HG03558 (cell line): ENCODE data around the gene EDAR.

ENCODE experiments used
- ATAC-seq: cut with Tn5 transposase; IDR thresholded peaks from one replicate; pipeline ENCODE4 v1.9.1; 2021; ENCODE audit warnings: moderate number of reproducible peaks; ENCODE audit not compliant: unreplicated experiment; ENCODE audit errors: extremely low read depth

EDAR gene

DNA sequence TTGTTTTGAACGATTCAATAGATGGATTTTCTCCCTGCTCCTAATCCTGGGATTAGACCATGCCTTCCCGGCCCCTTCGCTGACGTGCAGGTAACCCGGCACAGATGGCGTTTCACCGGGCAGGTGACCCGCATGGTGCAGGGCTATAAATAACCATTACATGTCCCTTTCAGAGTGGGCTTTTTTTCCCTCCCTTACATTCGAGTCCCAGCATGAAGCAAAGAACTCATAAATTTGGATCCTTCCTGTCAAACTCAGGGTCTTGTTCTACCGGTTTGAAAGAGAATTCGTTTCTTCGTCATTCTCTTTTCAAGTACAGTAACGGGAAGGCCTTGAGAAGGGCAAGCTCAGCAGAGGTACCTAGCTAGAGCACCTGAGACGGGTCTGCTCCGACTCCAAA, 46.1 kb downstream of the EDAR start:
- no peak for ATAC-seq

DNA sequence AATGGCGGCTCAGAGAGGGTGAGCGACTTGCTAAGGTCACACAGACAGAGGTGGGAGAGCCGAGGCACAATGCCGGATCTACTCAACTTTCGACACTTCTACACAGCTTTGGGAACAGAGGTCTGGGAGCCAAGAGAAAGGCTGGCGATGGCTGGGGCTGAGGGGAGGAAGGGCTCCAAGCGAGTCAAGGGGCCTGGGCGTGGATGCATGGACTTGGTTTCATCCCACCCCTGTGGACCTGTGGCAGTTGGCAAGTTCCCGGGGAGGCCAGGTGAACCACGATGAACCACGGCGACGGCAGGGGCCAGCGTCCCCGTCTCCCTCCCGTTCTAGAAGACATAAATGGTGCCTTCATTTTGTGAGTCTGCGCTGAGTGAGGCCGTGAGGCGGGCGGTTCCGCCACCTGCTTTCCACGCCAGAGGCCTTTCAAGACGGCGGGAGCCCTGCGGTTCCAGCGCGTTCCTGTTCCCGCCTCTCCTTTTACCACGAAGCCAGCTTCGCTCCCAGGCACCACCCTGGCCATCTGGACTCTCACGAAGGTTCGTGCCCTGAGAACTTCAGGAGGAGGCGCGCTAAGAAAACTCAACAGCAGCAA, 46.7 kb downstream of the EDAR start:
- no peak for ATAC-seq

DNA sequence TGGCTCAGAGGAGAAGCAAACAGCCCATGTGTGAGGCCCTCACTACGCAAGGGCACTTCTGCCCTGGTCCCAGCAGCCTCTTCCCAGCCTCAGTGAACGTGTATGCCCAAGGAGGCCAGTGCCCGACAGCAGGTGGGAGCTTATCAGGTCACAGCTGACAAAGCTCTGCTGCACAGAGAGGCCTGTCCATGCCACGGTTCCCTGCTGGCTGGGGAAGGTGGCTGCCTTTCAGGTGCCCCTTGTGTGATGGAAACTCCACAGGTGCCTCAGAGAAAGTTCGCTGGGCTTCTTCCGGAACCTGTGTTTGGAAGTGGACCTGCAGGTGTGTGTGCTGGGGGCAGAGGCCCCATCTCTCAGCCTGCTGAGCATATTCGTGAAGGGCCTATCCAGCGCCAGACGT, 47.3 kb downstream of the EDAR start:
- no peak for ATAC-seq

DNA sequence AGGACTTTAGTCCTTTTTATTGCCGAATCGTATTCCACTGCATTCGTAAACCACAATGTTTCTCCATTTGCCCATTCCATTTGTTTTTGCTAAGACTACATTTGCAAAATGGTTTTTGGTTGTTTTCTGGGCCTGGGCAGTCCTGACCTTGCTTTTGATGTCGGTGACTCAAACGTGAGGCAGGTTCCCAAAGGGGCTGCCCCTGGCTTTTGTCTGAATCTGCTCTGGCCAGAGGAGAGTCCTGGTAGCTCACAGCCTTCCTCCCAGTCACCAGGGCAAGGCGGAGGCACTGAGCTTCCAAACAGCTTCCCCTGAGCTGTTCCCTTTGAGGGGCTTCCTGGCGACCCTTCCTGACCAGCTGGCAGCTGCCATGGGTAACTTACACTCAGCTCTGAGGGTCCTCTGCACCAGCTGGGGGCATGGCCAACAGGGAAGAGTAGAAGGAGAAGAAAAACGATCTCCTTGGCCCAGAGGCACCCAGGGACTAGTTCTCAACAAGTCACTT, 47.8 kb downstream of the EDAR start:
- no peak for ATAC-seq

DNA sequence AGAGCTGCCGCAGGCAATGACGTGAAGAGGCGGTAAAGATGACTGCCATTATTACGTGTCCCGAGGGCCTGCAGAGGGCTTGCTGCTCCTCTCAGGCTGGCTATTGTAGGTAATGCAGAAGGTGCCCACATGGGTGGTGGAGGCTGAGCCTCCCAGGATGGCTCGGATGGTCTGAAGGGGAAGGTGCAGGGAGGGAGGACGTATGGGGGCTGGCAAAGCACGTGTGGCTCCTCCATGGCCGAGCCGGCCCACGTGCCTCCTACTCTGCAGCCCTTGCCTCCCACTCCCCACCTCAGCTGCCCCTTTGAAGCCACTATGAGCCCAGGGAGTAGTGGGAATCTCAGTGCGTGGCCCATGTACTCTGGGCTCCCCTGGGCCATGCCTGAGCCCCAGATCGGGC, 48.9 kb downstream of the EDAR start:
- no peak for ATAC-seq

DNA sequence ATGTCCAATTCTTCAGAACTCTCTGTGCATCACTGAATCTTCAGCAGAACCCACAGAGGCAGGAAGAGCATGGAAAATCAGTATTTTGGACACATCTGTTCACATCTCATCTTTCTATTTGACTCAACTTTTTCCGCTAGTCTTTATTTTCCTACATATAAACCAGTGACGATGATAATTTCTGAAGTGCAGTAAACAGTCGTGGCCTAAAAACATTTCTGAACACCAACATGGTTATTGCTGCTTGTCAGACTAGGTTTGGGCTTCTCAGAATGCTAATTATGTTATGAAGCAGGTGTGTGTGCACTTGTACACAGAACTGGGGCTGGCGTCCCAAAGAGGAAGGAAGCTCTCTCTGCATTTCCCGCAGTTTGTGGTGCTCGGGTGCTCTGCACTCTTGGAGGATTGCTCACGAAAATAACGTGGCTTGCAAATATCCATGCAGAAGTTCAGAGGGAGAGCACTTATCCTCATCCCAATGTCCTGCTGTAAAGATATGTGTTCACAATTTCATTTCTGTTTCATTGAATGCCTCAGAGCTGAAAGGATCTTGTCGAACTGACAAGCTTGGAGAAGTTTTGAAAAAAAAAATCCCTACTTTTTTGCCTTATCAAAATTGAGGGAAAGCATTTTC, 50.8 kb downstream of the EDAR start:
- ATAC-seq, result no peak

DNA sequence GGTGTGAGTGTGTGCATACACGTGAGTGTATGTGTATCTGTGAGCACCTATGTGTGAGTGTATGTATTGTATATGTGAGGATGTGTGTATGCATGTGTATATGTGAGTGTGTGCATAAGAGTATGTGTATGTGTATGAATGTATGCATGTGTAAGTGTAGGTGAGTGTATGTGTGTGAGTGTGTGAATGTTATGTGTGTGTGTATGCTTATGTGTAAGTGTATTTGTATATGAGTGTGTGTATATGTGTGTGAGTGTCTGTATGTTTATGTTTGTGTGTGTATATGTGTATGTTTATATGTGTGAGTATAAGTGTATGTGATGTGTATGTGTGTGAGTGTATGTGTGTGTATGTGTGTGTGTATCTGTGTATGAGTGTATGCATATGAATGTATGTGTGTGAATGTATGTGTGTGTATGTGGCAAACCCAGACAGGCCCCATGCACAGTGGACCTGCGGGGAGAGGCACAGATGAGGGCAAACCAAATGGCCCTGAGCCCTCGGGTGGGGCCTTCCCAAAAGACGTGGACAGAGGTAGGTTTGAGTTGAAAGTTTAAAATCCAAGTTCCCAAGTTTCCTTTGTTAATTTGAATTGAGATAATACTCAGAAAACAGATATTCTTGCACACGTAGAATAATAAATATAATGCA, 51.5 kb downstream of the EDAR start:
- no peak for ATAC-seq

DNA sequence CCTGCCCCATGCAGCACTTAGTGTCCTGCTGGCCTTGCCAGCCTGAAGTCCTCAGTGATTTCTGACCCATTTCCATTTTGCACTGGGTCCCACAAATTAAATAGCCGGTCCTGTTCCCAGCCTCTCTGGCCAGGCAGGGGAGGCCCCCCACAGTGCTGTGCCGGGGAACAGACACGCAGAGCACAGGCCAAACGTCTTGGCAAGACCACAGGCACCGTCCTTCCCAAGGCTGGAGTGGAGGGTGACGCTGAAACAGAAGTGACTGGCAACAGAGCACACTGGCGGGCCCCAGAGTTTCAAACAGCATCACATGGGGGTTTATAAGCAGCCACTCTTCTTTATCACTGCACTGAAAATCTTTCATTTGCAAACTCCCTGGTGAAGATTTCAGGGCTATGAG, 52.2 kb downstream of the EDAR start:
- no peak for ATAC-seq

DNA sequence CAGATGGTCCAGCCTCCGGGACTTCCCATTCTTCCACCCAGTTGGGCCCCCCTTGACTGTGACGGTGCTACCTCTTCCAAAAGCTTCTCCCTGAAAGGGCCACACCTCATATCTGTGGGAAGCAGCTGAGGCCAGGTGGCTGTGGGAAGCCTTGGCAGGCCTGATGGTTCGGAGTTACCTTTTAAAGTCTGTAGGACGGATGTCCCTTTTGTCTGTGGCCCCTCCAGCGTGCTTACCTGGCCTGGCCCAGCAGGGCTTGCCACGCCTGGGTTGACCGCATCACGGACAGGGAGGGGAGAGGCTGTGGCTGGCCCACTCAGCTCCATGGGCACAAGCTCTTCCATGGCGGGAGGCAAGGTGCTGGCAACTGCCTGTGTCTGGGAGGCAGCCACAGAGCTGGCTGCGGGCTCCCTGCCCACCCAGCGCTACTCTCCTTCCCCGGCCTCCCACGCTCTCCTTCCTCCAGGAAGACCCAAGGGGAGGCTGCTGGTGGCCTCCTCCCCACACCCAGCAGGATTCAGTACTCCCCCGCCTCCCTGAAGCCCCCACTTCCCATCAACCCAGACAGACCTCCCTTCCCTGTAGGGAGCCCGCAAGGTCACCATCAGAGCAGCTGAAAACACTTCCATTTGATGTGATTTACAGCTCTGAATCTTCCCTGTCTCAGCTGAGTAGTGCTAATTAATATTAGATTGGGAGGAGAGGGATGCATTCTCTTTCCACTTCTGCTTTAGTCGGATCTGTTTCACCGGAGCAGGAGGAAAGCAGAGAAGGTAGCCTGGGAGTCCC, 52.8 kb downstream of the EDAR start:
- ATAC-seq, result no peak

DNA sequence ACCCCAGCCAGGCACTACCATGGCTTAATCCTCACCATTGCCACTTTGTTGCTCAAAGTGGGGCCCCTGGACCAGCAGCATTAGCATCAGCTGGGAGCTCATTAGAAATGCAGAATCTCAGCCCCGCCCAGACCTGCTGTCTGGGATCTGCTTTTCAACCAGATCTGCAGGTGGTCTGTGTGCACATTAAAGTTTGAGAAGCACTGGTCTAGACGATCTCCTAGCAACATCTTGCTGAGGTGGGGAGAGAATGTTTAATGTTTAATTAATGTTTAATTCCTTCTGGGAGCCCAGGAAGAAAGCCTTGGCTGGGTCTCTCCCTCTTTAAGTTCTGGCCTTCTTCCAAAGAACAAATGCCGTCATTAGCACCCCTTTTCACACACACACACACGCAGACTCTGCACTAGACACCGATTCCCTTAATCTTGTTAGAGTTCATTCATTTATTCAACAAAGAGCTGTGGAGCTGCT, 53.7 kb downstream of the EDAR start:
- ATAC-seq, result no peak

DNA sequence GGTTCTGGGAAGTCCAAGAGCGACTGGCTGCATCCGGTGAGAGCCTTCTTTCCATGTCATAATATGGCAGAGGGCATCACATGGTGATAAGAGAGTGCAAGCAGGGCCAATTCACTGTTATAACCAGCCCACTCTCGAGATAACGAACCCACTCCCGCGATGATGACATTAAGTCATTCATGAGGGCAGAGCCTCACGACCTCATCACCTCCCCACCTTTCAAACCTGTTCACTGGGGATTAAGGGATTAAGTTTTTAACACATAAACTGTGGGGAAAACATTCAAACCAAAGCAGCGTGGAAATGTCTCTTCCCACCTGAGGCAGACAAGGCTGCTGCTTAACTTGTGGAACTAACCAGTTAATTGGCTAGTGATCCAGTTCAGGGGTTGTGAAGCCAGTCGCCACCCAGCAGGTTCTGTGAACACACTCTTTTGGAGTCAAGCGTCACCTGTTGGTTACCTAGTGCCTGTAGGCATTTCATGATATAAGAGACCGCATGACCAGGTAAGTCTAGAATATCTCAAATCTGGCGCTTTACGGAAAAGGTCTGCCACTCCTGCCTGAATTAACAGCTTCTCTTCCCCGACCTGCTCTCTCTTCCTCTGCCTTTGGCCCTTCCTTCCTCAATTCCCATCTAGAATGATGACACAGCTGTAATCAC, 54.3 kb downstream of the EDAR start:
- no peak for ATAC-seq

DNA sequence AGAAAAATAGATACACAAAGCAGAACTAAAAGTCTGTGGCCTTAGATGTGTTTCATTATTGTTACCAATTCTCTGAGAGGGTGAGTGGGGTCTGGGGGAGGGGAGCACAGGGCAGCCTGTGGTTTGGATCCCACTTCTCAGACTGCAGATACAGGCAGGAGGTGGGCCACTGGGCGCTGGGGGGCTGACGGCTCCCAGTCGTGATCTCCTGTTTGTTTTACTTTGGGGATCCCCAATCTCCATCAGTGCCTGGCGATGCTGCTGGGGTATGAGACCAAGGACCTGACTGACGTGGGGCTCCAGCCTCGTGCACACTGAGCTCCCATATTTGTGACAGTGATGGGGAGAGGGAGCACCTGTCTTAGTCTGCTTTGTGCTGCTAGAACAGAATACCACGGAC, 54.9 kb downstream of the EDAR start:
- ATAC-seq, result no peak

DNA sequence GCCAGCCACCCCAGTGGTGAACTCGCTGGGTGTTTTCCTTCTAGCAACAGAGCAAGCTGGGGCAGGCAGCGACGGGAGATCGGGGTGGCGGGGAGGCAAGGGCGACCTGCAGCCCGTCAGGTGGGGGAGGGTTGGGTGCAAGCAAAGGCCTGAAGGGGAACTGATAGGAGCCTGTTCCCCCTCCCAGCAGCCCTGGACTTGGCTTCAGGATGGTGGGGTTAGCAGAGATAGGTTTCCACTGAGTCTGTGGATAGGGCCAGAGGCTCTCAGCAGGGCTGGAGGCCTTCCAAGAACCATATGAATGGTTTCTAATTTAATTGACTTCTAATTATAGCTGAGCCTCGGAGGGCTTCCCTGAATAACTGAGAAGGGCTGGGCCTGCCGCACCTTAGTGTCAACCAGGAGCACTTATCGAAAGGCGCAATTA, 55.3 kb downstream of the EDAR start:
- no peak for ATAC-seq

DNA sequence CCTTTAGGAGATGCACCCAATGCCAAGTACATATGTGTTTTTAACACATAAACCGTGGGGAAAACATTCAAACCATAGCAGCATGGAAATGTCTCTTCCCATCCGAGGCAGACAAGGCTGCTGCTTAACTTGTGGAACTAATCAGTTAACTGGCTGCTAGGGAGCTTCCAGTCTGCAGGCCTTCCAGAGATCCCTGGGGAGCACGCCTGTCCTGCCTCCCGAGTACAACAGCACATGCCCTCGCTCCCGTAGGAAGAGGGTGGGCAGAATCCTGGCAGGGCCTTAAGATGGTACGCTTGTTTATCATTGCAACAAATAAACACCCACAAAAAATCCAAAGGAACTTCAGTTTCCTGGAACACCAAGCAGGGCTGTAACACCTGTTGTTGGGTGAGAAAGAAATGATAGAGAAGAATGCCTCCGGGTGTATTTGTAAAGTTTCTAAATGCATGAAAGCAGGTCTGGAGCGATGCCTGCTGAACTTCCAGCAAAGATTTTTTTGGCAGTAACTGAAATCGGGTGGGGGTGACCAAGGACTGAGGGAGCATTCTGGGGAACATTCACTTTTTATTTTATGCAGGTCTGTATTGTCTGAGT, 56.2 kb downstream of the EDAR start:
- ATAC-seq, result no peak

DNA sequence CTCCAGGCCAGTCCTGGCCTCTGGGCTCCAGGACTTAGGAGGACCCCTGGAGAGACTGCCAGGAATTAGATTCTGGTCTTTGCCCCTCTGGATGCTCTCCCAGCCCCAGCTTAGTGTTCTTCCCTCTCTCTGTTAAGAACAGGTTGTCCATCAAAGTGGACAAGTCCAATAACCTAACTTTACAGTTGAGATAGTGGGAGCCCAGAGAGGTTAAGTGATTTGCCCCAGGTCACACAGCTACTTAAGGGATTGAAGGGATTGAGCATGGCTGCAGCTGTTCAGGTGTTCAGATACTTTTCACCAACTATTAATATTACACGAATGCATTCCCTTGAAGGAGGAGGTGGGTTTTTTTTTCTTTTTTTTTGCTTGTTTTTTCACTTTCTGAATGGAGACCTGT, 57.6 kb downstream of the EDAR start:
- no peak for ATAC-seq

DNA sequence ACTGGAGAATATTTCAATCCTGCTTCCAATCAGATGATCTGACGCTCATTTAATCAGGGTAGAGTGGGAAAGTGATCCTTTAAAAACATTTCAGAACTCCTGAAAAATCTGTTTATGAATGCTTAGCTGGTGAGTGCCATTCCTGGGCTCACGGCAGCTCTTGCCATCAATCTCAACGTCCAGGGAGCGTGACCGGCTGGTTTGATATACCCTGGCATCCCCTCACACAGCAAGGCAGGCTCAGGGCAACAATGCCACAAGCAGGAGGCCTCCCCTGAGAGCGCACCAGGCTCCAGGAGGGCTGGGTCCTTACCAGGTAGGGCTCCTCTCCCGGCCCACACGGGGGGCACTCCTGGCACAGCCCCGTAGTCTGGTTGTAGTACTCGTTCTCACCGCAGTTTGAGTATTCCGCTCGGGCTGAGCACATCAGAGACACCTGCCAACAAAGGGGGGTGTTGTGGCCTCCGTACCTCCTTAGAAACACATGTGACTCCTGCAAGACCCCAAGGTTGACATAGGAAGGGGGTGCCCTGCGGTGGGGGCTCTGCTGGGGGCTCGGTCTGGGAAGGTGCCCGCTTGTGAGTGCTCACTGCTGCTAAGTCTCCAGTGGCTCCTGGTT, 59.1 kb downstream of the EDAR start:
- no peak for ATAC-seq

DNA sequence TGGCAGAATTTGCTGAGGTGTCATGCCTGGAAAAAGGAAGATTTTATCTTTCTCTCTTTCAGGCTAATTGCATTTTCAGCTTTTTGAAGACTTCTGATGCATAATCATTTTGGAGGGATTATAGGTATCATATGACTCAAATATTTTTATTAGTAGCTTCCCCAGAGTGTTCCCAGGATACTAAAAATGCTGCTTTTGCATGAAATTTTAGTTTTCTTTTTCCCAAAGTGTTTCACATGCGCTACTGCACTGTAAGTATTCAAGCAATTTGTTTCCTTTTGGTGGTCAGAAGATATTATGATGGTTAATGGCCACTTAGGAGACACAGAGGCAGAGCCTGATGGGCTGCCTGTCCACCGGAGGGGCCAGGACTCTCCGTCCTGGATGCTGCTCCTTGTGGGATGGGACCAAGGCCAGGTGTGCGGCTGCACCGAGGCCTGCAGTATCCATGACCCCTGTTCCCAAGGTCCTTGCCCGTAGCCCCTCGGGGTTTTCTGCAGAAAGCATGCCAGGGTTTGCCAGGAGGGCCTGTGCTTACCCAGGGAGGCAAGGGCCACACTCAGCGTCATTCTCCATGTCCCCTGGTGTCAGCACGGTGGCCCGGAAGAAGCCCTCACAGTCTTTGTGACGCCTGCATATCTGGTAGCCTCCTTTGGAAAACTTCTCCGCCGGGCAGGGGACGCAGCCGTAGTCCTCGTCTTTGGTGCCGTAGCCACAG, 60.2 kb downstream of the EDAR start:
- ATAC-seq, result no peak

DNA sequence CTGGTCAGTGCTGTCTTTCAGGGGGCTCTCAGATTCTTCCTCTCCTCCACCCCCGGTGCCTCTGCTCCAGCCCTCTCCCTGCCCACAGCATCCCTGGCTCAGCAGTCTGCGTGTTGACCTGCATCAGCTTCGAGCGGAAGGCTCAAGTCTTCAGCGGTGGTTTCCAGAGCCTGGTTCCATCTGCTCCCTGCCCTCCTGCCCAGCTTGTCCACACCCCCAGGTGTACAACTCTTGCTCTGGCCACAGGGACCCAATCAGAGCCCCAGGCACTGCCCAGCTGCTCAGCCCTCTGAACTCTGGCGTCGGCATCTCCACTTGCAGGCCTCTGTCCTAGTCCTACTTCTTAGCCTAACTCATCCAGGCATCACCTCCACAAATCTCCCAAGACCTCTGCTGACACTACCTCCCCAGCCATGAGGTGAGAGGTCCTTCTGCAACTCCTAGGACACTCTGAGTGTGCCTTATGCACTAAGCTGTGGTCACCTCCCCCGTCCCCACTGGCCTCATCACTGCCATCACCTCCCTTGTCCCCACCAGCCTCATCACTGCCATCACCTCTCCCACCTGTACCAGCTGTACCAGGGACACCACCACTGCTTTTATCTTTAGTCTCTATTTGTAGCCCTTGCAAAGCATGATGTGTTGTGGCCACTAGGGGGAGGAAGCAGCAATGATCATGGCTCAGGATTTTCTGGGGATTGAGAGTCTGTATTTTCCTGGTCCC, 60.9 kb downstream of the EDAR start:
- no peak for ATAC-seq
